CD4-positive, CD25-positive, alpha-beta regulatory T cell (primary cell): ENCODE data around the gene ENKUR. TPM values are rescaled to one million over a fixed set of nuclear protein-coding genes. Genes with fewer than 3 reads are reported as not detected.

Experiments used
- ATAC-seq, 2 donors: fragments of 150-1000 bp; cut with Tn5 transposase; one replicate each; pipeline ENCODE4 v1.10.0; 2021; ENCODE audit warnings: low read depth in 2 of 2, moderate number of reproducible peaks in 2 of 2, moderate library complexity in 1 of 2
- DNase-seq, 3 donors: peaks; one replicate each; pipeline versions ENCODE4 v3.0.0 to v3.0.0-alpha.2; 2012 to 2022; ENCODE audit warnings: mixed read lengths in 1 of 3
- H3K27ac ChIP-seq: one replicate; pipeline ENCODE4 v1.7.0; 2013; ENCODE audit warnings: mild to moderate bottlenecking, low read length; ENCODE audit not compliant: insufficient read depth, poor library complexity, severe bottlenecking
- H3K27me3 ChIP-seq: one replicate; pipeline ENCODE4 v1.7.0; 2013; ENCODE audit warnings: low read length; ENCODE audit not compliant: control insufficient read depth, insufficient read depth
- H3K36me3 ChIP-seq: one replicate; pipeline ENCODE4 v1.7.0; 2013; ENCODE audit warnings: mild to moderate bottlenecking, low read length, moderate library complexity; ENCODE audit not compliant: control insufficient read depth, insufficient read depth
- H3K4me1 ChIP-seq: 2 replicates; pipeline ENCODE4 v1.7.0; 2013; ENCODE audit warnings: mild to moderate bottlenecking, low read length; ENCODE audit not compliant: insufficient read depth, control insufficient read depth, poor library complexity, severe bottlenecking
- H3K4me3 ChIP-seq: one replicate; pipeline ENCODE4 v1.7.0; 2013; ENCODE audit warnings: low read depth, mild to moderate bottlenecking, low read length, moderate library complexity
- H3K9me3 ChIP-seq, 2 experiments: 1 replicate in 1 of 2; 2 replicates in 1 of 2; pipeline ENCODE4 v1.7.0; 2013; ENCODE audit warnings: low read length in 2 of 2, mild to moderate bottlenecking in 1 of 2, moderate library complexity in 1 of 2; ENCODE audit not compliant: control insufficient read depth in 2 of 2
- H3K27ac Mint-ChIP-seq, 3 donors: one replicate each; pipeline ENCODE4 v1.8.0; 2020 to 2022; ENCODE audit warnings: mild to moderate bottlenecking in 3 of 3, mixed read lengths in 3 of 3, moderate library complexity in 2 of 3
- H3K27me3 Mint-ChIP-seq: one replicate; pipeline ENCODE4 v1.8.0; 2022; ENCODE audit warnings: mild to moderate bottlenecking, mixed read lengths
- H3K36me3 Mint-ChIP-seq: one replicate; pipeline ENCODE4 v1.8.0; 2020; ENCODE audit warnings: mixed read lengths
- H3K4me1 Mint-ChIP-seq, 4 donors: one replicate each; pipeline ENCODE4 v1.8.0; 2020 to 2022; ENCODE audit warnings: mixed read lengths in 4 of 4, mild to moderate bottlenecking in 1 of 4
- H3K4me3 Mint-ChIP-seq, 4 donors: one replicate each; pipeline ENCODE4 v1.8.0; 2020 to 2022; ENCODE audit warnings: mild to moderate bottlenecking in 4 of 4, mixed read lengths in 4 of 4, moderate library complexity in 3 of 4
- H3K9me3 Mint-ChIP-seq, 7 donors: one replicate each; pipeline ENCODE4 v1.8.0; 2020 to 2022; ENCODE audit warnings: mixed read lengths in 7 of 7, mild to moderate bottlenecking in 3 of 7, moderate library complexity in 2 of 7
- polyA plus RNA-seq, 4 donors: library from polyadenylated mRNA; unstranded; fragments of 300-500 nt; fragmentation: Illumina TruSeq; gene quantifications; one replicate each; pipeline ENCODE4 v1.2.3, GENCODE V29; 2021
- total RNA-seq: library from RNA; stranded (reverse); gene quantifications from one replicate; pipeline ENCODE4 v1.2.3, GENCODE V29; 2022

Gene ENKUR
- total and polyA plus RNA-seq, 5 donors from 2014 or later = 0.10 to 2.3 TPM; not detected in 3

DNA sequence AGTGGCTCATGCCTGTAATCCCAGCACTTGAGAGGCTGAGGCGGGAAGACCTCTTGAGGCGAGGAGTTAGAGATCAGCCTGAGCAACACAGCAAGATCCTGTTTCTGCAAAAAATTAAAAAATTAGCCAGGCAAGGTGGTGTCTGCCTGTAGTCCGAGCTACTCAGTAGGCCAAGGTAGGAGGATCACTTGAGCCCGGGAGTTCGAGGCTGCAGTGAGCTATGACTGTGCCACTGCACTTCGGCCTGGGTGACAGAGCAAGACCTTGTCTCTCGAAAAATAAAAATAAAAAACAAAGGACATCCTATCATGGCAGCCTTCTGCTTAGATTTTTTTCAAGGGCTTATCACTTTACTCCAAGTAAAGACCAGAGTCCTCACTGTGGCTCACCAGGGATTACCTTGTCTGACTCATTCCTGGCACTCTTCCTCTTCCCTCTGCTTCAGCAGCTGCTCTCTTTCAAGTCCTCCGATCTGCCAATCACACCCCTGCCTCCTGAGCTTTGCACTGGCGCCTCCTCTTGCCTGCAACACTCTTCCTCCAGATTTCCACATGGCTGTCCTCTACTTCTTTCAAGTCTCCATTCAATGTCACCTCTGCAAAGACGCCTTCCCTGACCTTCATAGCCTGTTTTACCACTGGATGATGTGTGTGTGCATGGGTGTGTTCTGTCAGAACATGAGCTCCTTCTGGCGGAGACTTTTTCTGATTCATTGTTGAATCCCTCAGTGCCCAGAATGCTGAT, 71.3 kb downstream of the ENKUR start:
- Mint-ChIP-seq H3K4me1 (peaks cover 6 to 14% (median 8%) of the 10 kb centered on the region in 4 donors), H3K27me3 (no peaks in the 10 kb centered on the region), H3K9me3 (peaks cover 0 to 1% (median 0%) of the 10 kb centered on the region in 7 donors), H3K4me3 (no peak overlapping the region), H3K27ac (peak overlapping the region in 1 of 3 donors; percentile 15), H3K36me3 (no peaks in the 10 kb centered on the region)
- Histone ChIP-seq H3K27ac (no peak overlapping the region), H3K9me3 (no peaks in the 10 kb centered on the region), H3K4me1 (peaks cover 10% of the 10 kb centered on the region), H3K4me3 (no peak overlapping the region), H3K36me3 (no peaks in the 10 kb centered on the region), H3K27me3 (no peaks in the 10 kb centered on the region)
- ATAC-seq (no peak), DNase-seq (no peak)

DNA sequence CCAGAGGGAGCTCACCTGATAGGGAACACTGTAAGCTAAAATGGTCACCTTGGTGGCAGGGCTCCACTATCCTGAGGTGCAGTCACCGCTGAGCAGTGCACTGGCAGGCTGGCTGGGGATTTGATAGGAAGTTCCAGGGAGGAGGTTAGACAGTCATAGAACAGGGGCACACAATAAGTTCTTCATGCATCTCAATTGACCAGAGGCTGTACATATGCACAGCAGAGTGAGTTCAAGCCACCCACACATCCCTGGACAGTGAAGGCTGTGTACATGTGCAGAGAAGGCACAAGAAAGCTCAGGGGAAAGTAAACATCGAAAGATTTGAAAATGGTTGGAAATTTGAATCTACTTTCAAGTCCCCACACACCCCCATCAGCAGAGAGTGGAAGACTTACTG, 77.4 kb downstream of the ENKUR start:
- H3K4me3 Mint-ChIP-seq = no peak overlapping the region

DNA sequence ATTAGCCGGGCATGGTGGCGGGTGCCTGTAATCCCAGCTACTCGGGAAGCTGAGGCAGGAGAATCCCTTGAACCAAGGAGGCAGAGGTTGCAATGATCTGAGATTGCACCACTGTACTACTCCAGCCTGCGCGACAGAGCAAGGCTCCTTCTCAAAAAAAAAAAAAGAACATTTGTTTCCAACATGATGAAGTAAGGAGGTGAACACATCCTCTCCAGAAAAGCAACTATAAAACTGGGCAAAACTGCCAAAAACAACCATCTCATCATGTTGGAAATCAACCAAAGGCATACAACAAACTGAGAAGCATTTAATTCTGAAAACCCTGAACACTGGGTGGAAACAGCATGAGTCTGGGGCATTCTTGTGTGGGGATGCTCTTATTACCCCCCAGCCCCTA, 77.9 kb downstream of the ENKUR start:
- no peak overlapping the region for H3K4me3 Mint-ChIP-seq
- H3K9me3 Mint-ChIP-seq = peaks cover 0 to 2% (median 0%) of the 10 kb centered on the region in 7 donors
- Histone ChIP-seq H3K27me3 (no peaks in the 10 kb centered on the region), H3K9me3 (no peaks in the 10 kb centered on the region), H3K4me1 (no peaks in the 10 kb centered on the region), H3K36me3 (no peaks in the 10 kb centered on the region), H3K27ac (no peak overlapping the region), H3K4me3 (no peak overlapping the region)
- no peak for DNase-seq
- H3K36me3 Mint-ChIP-seq = no peaks in the 10 kb centered on the region
- no peak overlapping the region for H3K27ac Mint-ChIP-seq
- no peak for ATAC-seq
- peaks cover 0 to 3% (median 0%) of the 10 kb centered on the region in 4 donors for H3K4me1 Mint-ChIP-seq
- H3K27me3 Mint-ChIP-seq = no peaks in the 10 kb centered on the region

More for the DNA sequence above, 77.4 kb downstream of the ENKUR start:
- no peak for DNase-seq
- no peaks in the 10 kb centered on the region for H3K27me3 Mint-ChIP-seq
- Histone ChIP-seq H3K27ac (no peak overlapping the region), H3K36me3 (no peaks in the 10 kb centered on the region), H3K4me3 (no peak overlapping the region), H3K4me1 (no peaks in the 10 kb centered on the region), H3K9me3 (no peaks in the 10 kb centered on the region), H3K27me3 (no peaks in the 10 kb centered on the region)
- H3K36me3 Mint-ChIP-seq = no peaks in the 10 kb centered on the region
- H3K27ac Mint-ChIP-seq = no peak overlapping the region
- H3K9me3 Mint-ChIP-seq = peaks cover 0 to 2% (median 0%) of the 10 kb centered on the region in 7 donors
- ATAC-seq = no peak
- H3K4me1 Mint-ChIP-seq = peaks cover 0 to 3% (median 0%) of the 10 kb centered on the region in 4 donors

DNA sequence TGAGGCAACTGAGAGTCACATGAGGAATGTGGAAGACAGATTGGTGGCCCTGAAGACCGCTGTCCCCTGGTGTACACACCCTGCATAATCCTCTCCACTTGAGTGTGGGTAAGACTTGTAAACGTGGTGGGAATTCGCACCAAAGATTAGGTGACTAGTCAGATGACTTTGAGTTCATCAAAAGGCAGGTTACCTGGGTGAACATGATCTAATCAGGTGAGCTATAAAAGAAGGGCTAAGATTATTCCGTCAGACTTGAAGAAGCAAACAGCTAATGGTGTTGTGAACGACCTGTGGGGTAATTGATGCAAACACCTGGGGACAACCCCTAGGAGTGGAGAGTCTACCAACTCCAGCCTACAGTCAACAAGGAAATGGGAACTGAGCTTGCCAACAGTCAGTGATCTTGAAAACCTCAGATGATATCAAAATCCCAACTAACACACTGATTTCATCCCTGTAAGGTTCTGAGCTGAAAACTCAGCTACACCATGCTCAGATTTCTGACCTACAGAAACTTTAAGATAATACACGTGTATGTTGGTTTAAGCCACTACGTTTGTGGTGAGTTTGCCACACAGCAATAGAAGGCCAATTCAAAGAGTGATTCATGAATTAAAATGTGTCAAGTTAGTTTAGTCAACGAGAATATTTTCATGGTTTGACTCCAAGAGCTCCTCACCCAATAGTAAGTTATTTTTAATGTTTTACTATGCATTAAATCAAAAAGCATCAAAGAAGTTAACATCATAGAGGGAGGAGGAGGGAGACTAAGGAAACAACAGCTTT, 80.3 kb downstream of the ENKUR start:
- Histone ChIP-seq H3K9me3 (no peaks in the 10 kb centered on the region), H3K36me3 (no peaks in the 10 kb centered on the region), H3K4me1 (no peaks in the 10 kb centered on the region), H3K4me3 (no peak overlapping the region), H3K27ac (no peak overlapping the region), H3K27me3 (no peaks in the 10 kb centered on the region)
- no peak for ATAC-seq
- H3K4me1 Mint-ChIP-seq = peaks cover 0 to 5% (median 1%) of the 10 kb centered on the region in 4 donors
- no peak overlapping the region for H3K4me3 Mint-ChIP-seq
- no peaks in the 10 kb centered on the region for H3K27me3 Mint-ChIP-seq
- peaks cover 0 to 2% (median 0%) of the 10 kb centered on the region in 7 donors for H3K9me3 Mint-ChIP-seq
- H3K36me3 Mint-ChIP-seq = no peaks in the 10 kb centered on the region
- H3K27ac Mint-ChIP-seq = peak overlapping the region in 1 of 3 donors; percentile 6
- DNase-seq = no peak

Other genes with a start within 250 kb of the ENKUR start
- gene PRTFDC1, start 63.6 kb downstream of the ENKUR start, total RNA-seq = 1.6 TPM
- gene PRTFDC1, start 63.6 kb downstream of the ENKUR start, polyA plus RNA-seq = 1 to 10 TPM in 1 of 4 donors, under 1 TPM in 1, not detected in 2; 0.37 to 1.3 TPM
- 0.94 TPM for gene THNSL1, start 454 bp upstream of the ENKUR start, total RNA-seq
- gene THNSL1, start 454 bp upstream of the ENKUR start, polyA plus RNA-seq = 1 to 10 TPM; 2.9 to 6.3 (median 4.4) TPM
- gene GPR158, start 158.8 kb upstream of the ENKUR start, total RNA-seq = not detected
- not detected for gene GPR158, start 158.8 kb upstream of the ENKUR start, polyA plus RNA-seq